SU-DHL-6 (cell line): ENCODE measurements around the gene HSD11B2.
A peak's percentile ranks its signal among the peaks of the same experiment; 100 is the strongest.

Source experiments
- H2AFZ ChIP-seq: fragments of 200-600 bp; sonication (generic); 2 replicates; pipeline ENCODE4 v1.6.1; 2014; ENCODE audit warnings: low read depth, mild to moderate bottlenecking, moderate library complexity, mixed read lengths, antibody characterized with exemption, low read length; ENCODE audit not compliant: severe bottlenecking
- H3F3A ChIP-seq: fragments of 200-600 bp; shearing (Covaris generic); 2 replicates; pipeline ENCODE4 v1.6.0; 2016; ENCODE audit warnings: antibody characterized with exemption, mild to moderate bottlenecking; ENCODE audit not compliant: insufficient read depth
- H3K27ac ChIP-seq: fragments of 200-600 bp; sonication (generic); 2 replicates; pipeline ENCODE4 v1.5.1; 2016; ENCODE audit warnings: low read depth, mild to moderate bottlenecking, low read length, moderate library complexity, mixed read lengths
- H3K27me3 ChIP-seq: fragments of 200-600 bp; sonication (generic), shearing (Covaris generic); 2 replicates; pipeline ENCODE4 v1.6.0; 2014; ENCODE audit warnings: mild to moderate bottlenecking, low read length
- H3K36me3 ChIP-seq: fragments of 200-600 bp; sonication (generic); 2 replicates; pipeline ENCODE4 v1.6.1; 2014; ENCODE audit warnings: mild to moderate bottlenecking, low read length, mixed read lengths
- H3K4me2 ChIP-seq: fragments of 300-600, 200-600 bp; shearing (Covaris generic), sonication (generic); 2 replicates; pipeline ENCODE4 v1.6.0; 2014; ENCODE audit warnings: low read length, low read depth, mild to moderate bottlenecking; ENCODE audit not compliant: poor library complexity, severe bottlenecking
- H3K4me3 ChIP-seq: fragments of 200-600 bp; sonication (generic); 2 replicates; pipeline ENCODE4 v1.5.1; 2014; ENCODE audit warnings: antibody characterized with exemption, low read length, mild to moderate bottlenecking, mixed read lengths; ENCODE audit not compliant: insufficient read depth, poor library complexity, severe bottlenecking
- H3K79me2 ChIP-seq: fragments of 200-600 bp; sonication (generic); 2 replicates; pipeline ENCODE4 v1.6.1; 2014; ENCODE audit warnings: mild to moderate bottlenecking, low read length, moderate library complexity; ENCODE audit not compliant: insufficient read depth
- H3K9ac ChIP-seq: fragments of 200-600 bp; sonication (generic); 2 replicates; pipeline ENCODE4 v1.7.0; 2014; ENCODE audit warnings: mild to moderate bottlenecking, low read length
- H3K9me2 ChIP-seq: fragments of 200-600 bp; sonication (generic); replicated peaks from 2 replicates; pipeline ENCODE4 v1.6.1; 2014; ENCODE audit warnings: low read length; ENCODE audit not compliant: insufficient read depth
- H3K9me3 ChIP-seq: fragments of 200-600 bp; sonication (generic); 2 replicates; pipeline ENCODE4 v1.6.1; 2014; ENCODE audit warnings: low read length, mixed read lengths; ENCODE audit not compliant: insufficient read depth
- H4K20me1 ChIP-seq: fragments of 200-600 bp; sonication (generic); 2 replicates; pipeline ENCODE4 v1.6.1; 2014; ENCODE audit warnings: low read depth, mild to moderate bottlenecking, antibody characterized with exemption, low read length, moderate library complexity, mixed read lengths
- CTCF ChIP-seq: fragments of 200-600 bp; sonication (generic); IDR thresholded peaks from one replicate; pipeline ENCODE4 v1.5.1; 2017; ENCODE audit warnings: antibody characterized with exemption, mild to moderate bottlenecking, low read length, moderate library complexity; ENCODE audit not compliant: insufficient read depth, poor library complexity, severe bottlenecking
- EZH2phosphoT487 ChIP-seq: fragments of 200-600 bp; sonication (generic), shearing (Covaris generic); conservative IDR thresholded peaks from 2 replicates; pipeline ENCODE4 v1.6.1; 2018; ENCODE audit warnings: mild to moderate bottlenecking, antibody characterized with exemption, low read length, moderate library complexity, mixed read lengths

The HSD11B2 gene

GRCh38 chr16:67397812-67398545 is 32.9 kb upstream of the HSD11B2 start:
- Histone ChIP-seq H4K20me1 (no peaks in the 10 kb centered on the region), H3K79me2 (no peaks in the 10 kb centered on the region), H3K36me3 (no peaks in the 10 kb centered on the region), H3K27ac (no peak overlapping the region), H3K27me3 (no peaks in the 10 kb centered on the region), H3K9me3 (no peaks in the 10 kb centered on the region), H3F3A (no peaks in the 10 kb centered on the region), H3K4me2 (no peak overlapping the region), H3K4me3 (no peak overlapping the region), H3K9me2 (no peaks in the 10 kb centered on the region), H2AFZ (no peak overlapping the region), H3K9ac (no peak overlapping the region)
- TF ChIP-seq CTCF (no peak), EZH2phosphoT487 (no peak)

GRCh38 chr16:67398546-67399217 is 32.2 kb upstream of the HSD11B2 start:
- no peak overlapping the region for H3K9ac ChIP-seq
- TF ChIP-seq CTCF (no peak), EZH2phosphoT487 (no peak)
- H3K27me3 ChIP-seq: no peaks in the 10 kb centered on the region
- H3K4me2 ChIP-seq: no peak overlapping the region
- no peaks in the 10 kb centered on the region for H4K20me1 ChIP-seq
- H3K27ac ChIP-seq: no peak overlapping the region
- H3K79me2 ChIP-seq: no peaks in the 10 kb centered on the region
- no peak overlapping the region for H2AFZ ChIP-seq
- H3K4me3 ChIP-seq: no peak overlapping the region
- no peaks in the 10 kb centered on the region for H3K9me3 ChIP-seq
- no peaks in the 10 kb centered on the region for H3F3A ChIP-seq
- no peaks in the 10 kb centered on the region for H3K36me3 ChIP-seq
- no peaks in the 10 kb centered on the region for H3K9me2 ChIP-seq

- H3K4me2 ChIP-seq: no peak overlapping the region
- no peak overlapping the region for H3K4me3 ChIP-seq
- no peak overlapping the region for H3K9ac ChIP-seq
- H3K27ac ChIP-seq: no peak overlapping the region
- H3K27me3 ChIP-seq: no peaks in the 10 kb centered on the region
- H3K9me3 ChIP-seq: no peaks in the 10 kb centered on the region
- H4K20me1 ChIP-seq: no peaks in the 10 kb centered on the region
- H3K9me2 ChIP-seq: no peaks in the 10 kb centered on the region
- TF ChIP-seq CTCF (peak; percentile 85), EZH2phosphoT487 (no peak)
- H2AFZ ChIP-seq: no peak overlapping the region
- no peaks in the 10 kb centered on the region for H3F3A ChIP-seq
- H3K79me2 ChIP-seq: no peaks in the 10 kb centered on the region
- H3K36me3 ChIP-seq: no peaks in the 10 kb centered on the region
Observed at GRCh38 chr16:67399218-67399733, 31.6 kb upstream of the HSD11B2 start.
